GM19351 (cell line): ENCODE data around the gene ZNF536.
"Not testable (repeated sequence)": the region's sequence is repeated elsewhere in the genome, so short reads cannot be mapped to it uniquely, and the experiment has no call there.

ENCODE experiments used
- ATAC-seq: cut with Tn5 transposase; IDR thresholded peaks from one replicate; pipeline ENCODE4 v1.9.1; 2021; ENCODE audit warnings: mild to moderate bottlenecking, moderate library complexity; ENCODE audit not compliant: unreplicated experiment

The ZNF536 gene

GRCh38 chr19:30473334-30473867 lies 101.2 kb downstream of the ZNF536 start:
- no peak for ATAC-seq

GRCh38 chr19:30476997-30477396 lies 104.8 kb downstream of the ZNF536 start:
- ATAC-seq: no peak

GRCh38 chr19:30479231-30479630 lies 107.0 kb downstream of the ZNF536 start:
- ATAC-seq: no peak

- no peak for ATAC-seq
Observed at GRCh38 chr19:30480097-30480496, 107.9 kb downstream of the ZNF536 start.

GRCh38 chr19:30481063-30481462 lies 108.9 kb downstream of the ZNF536 start:
- no peak for ATAC-seq

- ATAC-seq: no peak
Observed at GRCh38 chr19:30481823-30482222, 109.6 kb downstream of the ZNF536 start.

- no peak for ATAC-seq
Observed at GRCh38 chr19:30482956-30483355, 110.8 kb downstream of the ZNF536 start.

- not testable (repeated sequence) for ATAC-seq
Observed at GRCh38 chr19:30486250-30486649, 114.1 kb downstream of the ZNF536 start.

- ATAC-seq: no peak
Observed at GRCh38 chr19:30487178-30487577, 115.0 kb downstream of the ZNF536 start.

- ATAC-seq: no peak
Observed at GRCh38 chr19:30488191-30488590, 116.0 kb downstream of the ZNF536 start.

GRCh38 chr19:30490760-30491159 lies 118.6 kb downstream of the ZNF536 start:
- ATAC-seq: no peak

- no peak for ATAC-seq
Observed at GRCh38 chr19:30492586-30493270, 120.5 kb downstream of the ZNF536 start.

- ATAC-seq: no peak
Observed at GRCh38 chr19:30497034-30497433, 124.8 kb downstream of the ZNF536 start.

GRCh38 chr19:30498085-30498484 lies 125.9 kb downstream of the ZNF536 start:
- ATAC-seq: not testable (repeated sequence)

- no peak for ATAC-seq
Observed at GRCh38 chr19:30498707-30499106, 126.5 kb downstream of the ZNF536 start.

- no peak for ATAC-seq
Observed at GRCh38 chr19:30504272-30504671, 132.1 kb downstream of the ZNF536 start.

GRCh38 chr19:30512176-30513081 lies 140.2 kb downstream of the ZNF536 start:
- ATAC-seq: no peak

GRCh38 chr19:30513082-30513411 lies 140.9 kb downstream of the ZNF536 start:
- ATAC-seq: no peak

GRCh38 chr19:30516111-30516510 lies 143.9 kb downstream of the ZNF536 start:
- ATAC-seq: no peak

GRCh38 chr19:30516531-30516930 lies 144.3 kb downstream of the ZNF536 start:
- ATAC-seq: no peak

GRCh38 chr19:30518965-30519606 lies 146.9 kb downstream of the ZNF536 start:
- ATAC-seq: no peak
